OCI-M2 (cell line): ENCODE results near the gene ARHGAP23.

Experiments
- DNase-seq: peaks from one replicate; lab custom pipeline; 2025; ENCODE audit not compliant: unreplicated experiment; lab: John Stamatoyannopoulos, UW

Gene ARHGAP23

GRCh38 chr17:38428112-38428642 lies at the start of gene ARHGAP23:
TSS of gene ARHGAP23 (plus strand) at chr17:38428464. CDS start at chr17:38428486, 22 bp downstream.
- no peak for DNase-seq

GRCh38 chr17:38379448-38379847 lies 48.8 kb upstream of the ARHGAP23 start:
- DNase-seq: no peak

- DNase-seq: no peak
Measured at GRCh38 chr17:38395090-38395489, 33.2 kb upstream of the ARHGAP23 start.

GRCh38 chr17:38397227-38397626 lies 31.0 kb upstream of the ARHGAP23 start:
- no peak for DNase-seq

GRCh38 chr17:38400286-38400685 lies 28.0 kb upstream of the ARHGAP23 start:
- DNase-seq: no peak

- DNase-seq: no peak
Measured at GRCh38 chr17:38401459-38401858, 26.8 kb upstream of the ARHGAP23 start.

GRCh38 chr17:38402897-38403296 lies 25.4 kb upstream of the ARHGAP23 start:
- DNase-seq: no peak

GRCh38 chr17:38403491-38403890 lies 24.8 kb upstream of the ARHGAP23 start:
- no peak for DNase-seq

- no peak for DNase-seq
Measured at GRCh38 chr17:38404174-38404943, 23.9 kb upstream of the ARHGAP23 start.

GRCh38 chr17:38405654-38406053 lies 22.6 kb upstream of the ARHGAP23 start:
- DNase-seq: no peak

- no peak for DNase-seq
Measured at GRCh38 chr17:38410201-38410600, 18.1 kb upstream of the ARHGAP23 start.

GRCh38 chr17:38415250-38416194 lies 12.7 kb upstream of the ARHGAP23 start:
- no peak for DNase-seq

GRCh38 chr17:38416840-38417209 lies 11.4 kb upstream of the ARHGAP23 start:
- no peak for DNase-seq

- no peak for DNase-seq
Measured at GRCh38 chr17:38417210-38417951, 10.9 kb upstream of the ARHGAP23 start.

- DNase-seq: no peak
Measured at GRCh38 chr17:38418062-38418692, 10.1 kb upstream of the ARHGAP23 start.

- no peak for DNase-seq
Measured at GRCh38 chr17:38418693-38419507, 9.4 kb upstream of the ARHGAP23 start.

GRCh38 chr17:38419508-38419981 lies 8.7 kb upstream of the ARHGAP23 start:
- no peak for DNase-seq

GRCh38 chr17:38420518-38420917 lies 7.7 kb upstream of the ARHGAP23 start:
- no peak for DNase-seq

- DNase-seq: no peak
Measured at GRCh38 chr17:38421171-38421841, 7.0 kb upstream of the ARHGAP23 start.
